NCI-H446 (cell line): ENCODE data around the gene VILL.
"Not testable (repeated sequence)": the region's sequence is repeated elsewhere in the genome, so short reads cannot be mapped to it uniquely, and the experiment has no call there.

Experiments
- DNase-seq, 2 experiments: peaks; one replicate each; lab custom pipeline; 2025; lab: John Stamatoyannopoulos, UW

Gene VILL

GRCh38 chr3:38036286-38036685 lies 45.7 kb downstream of the VILL start:
- no peak for DNase-seq

DNA sequence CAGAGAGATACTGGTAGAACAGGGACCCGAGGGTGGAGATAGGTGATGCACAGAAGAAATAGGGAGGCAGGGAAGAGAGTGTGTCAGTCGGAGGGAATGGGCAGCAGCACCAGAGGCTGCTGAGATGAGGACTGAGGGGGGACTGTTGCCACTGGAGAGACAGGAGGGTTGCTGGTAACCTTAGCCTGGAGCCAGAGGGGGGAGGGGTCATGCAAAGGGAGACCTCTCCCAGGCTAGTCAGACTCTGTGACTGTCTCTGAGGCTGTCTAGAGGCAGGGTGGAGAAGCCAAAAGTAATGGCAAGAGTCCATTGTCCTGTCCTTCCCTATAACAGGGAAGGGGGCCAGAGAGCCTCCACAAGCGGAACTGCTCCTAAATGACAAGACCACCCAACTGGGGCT lies 46.3 kb downstream of the VILL start:
- no peak for DNase-seq

DNA sequence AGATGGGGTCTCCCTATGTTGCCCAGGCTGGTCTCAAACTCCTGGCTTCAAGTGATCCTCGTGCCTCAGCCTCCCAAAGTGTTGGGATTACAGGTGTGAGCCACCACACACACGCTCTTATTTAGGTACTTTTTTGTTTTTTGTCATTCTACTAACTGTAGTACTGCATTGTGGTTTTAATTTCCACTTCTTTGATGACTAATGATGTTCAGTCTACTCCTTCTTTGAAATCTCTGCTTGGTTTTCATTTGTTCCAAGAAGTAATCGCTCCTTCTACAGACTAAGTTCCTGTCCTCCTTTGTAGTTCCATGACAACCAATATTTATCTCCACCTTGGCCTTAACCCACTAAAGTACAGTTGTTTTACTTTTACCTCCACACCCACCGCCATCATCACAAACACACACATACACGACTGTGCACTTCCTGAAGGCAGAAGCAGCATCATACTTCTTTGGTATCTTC lies 47.9 kb downstream of the VILL start:
- DNase-seq = no peak

- no peak for DNase-seq
These were observed 48.7 kb downstream of the VILL start, which contains the start of gene DLEC1 for GRCh38 chr3:38039101-38039898. Gene DLEC1 (plus strand): TSS chr3:38039208. CDS start chr3:38039226, 18 bp downstream.

GRCh38 chr3:38039899-38040261 lies 49.3 kb downstream of the VILL start:
- no peak for DNase-seq

DNA sequence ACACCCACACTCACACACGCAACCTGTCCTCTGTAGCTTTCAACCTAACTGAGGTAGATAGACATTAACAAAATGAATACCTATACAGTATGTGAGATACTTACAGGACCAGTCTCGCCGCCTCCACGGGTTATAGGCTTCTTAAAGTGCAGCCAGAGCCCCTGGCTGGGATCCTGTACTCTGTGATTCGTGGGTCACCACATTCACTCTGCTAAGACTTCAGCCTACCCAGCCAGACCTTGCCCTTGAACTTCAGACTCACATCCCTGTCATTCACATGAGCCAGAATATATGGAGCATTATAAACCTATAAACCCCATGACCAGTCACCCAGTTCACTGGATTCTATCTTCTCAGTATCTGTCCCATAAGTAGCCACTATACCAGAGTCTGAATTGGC lies 49.8 kb downstream of the VILL start:
- no peak for DNase-seq

GRCh38 chr3:38043486-38043885 lies 52.9 kb downstream of the VILL start:
- no peak for DNase-seq

DNA sequence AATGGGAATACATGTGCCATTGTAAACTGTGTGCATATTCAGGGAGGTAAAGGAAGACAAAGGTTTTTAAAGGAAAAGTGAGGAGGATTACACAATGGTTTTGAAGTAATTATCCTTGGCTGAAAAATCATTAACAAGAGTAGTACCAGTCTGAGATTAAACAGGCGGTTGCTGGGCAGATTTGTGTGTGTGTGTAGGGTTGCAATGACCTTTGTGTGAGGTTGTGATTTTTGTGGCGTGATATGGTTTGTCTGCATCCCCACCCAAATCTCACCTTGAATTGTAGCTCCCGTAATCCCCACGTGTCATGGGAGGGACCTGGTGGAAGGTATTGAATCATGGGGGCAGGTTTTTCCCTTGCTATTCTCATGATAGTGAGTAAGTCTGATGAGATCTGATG lies 55.4 kb downstream of the VILL start:
- no peak for DNase-seq

DNA sequence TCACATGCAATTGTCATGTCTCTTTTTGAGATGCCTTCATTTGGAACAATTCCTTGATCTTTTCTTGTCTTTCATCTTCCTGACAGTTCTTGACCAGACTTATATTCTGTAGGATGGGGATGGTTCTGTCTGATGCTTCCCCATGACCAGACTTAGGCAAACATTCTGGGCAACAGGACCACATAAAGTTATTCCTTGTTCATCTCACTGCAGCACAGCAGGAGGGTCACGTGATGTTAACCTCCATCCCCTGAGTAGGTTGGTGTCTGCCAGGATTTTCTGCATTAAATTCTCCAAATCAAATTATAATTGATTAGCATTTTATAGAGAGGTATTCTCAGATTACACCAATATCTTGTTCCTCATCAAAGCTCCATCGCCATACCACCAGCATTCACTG lies 56.2 kb downstream of the VILL start:
- DNase-seq = no peak

DNA sequence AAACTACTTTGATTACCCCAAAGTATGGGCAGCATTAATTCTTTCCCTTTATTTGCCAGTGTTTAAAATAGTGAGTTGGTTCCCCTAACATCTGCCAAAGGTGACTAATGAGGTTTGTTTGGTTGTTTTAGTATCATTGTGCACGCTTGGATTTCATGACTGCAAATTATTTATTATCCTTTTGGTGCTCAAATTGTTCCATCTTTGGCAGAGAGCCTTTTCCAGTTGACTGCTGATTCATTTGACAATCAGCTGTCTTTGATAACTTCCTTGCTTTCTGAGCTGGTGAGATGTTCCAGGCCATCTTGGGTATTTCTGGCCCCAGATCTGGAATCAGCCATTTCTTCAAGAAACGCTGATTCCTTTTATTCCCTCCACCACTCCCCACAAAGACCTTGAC lies 57.3 kb downstream of the VILL start:
- no peak for DNase-seq

- no peak for DNase-seq
These were observed 59.0 kb downstream of the VILL start for GRCh38 chr3:38049358-38050126.

DNA sequence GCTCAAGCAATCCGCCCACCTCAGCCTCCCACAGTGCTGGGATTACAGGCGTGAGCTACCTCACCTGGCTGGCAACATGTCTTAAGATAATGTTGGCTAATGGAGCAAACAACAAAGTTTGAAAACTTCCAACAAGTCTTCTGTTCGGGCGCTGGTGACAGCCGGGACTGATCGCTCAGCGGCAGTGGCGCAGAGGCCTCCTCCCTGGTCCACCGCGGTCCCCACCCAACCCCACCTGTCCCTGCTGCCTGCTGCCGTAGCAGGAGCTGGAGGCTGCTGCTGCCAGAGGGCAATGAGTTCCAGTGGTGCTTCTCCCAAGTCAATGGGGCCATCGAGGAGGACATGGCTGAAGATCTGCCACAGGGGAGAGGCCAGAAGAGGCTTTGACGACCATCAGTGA lies 60.5 kb downstream of the VILL start:
- DNase-seq = no peak

- not testable (repeated sequence) for DNase-seq
These were observed 62.7 kb downstream of the VILL start for GRCh38 chr3:38053286-38053685.

DNA sequence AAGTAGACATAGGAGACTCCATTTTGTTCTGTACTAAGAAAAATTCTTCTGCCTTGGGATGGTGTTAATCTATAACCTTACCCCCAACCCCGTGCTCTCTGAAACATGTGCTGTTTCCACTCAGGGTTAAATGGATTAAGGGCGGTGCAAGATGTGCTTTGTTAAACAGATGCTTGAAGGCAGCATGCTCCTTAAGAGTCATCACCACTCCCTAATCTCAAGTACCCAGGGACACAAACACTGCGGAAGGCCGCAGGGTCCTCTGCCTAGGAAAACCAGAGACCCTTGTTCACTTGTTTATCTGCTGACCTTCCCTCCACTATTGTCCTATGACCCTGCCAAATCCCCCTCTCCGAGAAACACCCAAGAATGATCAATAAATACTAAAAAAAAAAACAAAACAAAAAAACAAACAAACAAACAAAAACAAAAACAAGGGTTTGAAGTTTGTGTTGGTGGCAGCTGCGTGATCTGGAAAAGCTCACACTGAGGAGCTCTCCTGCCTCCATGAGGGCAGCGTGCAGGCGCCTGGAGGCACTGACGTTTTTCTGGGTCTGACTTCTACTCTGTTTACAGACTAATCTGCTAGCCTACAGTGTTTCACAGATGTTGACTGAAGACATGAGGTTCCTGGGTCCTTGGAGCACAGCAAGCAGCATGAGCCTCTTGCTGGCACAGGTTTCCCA lies 63.4 kb downstream of the VILL start:
- DNase-seq = not testable (repeated sequence)

DNA sequence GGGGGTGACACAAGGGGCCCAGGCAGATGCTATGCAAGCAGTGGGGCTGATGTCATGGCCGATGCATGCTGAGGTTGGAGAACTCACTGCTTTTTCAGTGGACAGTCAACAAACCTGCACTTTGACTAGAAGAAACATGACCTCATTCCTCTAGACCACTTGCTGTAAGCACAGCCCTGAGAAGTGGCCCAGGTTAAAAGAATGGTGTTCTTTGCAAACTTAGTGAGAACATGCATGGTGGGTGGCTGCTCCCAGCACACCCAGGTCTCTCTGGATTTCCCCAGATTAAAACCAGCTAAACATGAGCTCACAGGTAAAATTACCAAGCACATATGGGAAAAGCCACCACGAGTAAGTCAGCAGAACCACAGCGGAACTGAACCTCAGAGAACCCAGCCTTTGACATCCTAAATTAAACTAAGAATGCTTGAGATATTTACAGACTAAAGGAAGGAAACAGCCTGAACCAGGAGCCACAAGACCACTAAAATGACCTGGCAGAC lies 64.0 kb downstream of the VILL start:
- DNase-seq = no peak
